Activated naive CD8-positive, alpha-beta T cell treated with anti-CD3 and anti-CD28 coated beads, Interleukin-2, amount 10 ng/mL, durations not matched to agents 7 days and 5 days (primary cell): Measurements from ENCODE around the gene MICALL2. TPM values are rescaled to one million over a fixed set of nuclear protein-coding genes. Genes with fewer than 3 reads are reported as not detected.

Experiments used
- ATAC-seq: fragments of 150-1000 bp; cut with Tn5 transposase; one replicate; pipeline ENCODE4 v1.10.0; 2021; ENCODE audit warnings: low read depth, moderate library complexity
- POLR2A ChIA-PET: fragments of 350-600 bp; sonication (Branson Sonifier 250); formaldehyde crosslinking; loops from one replicate; lab custom pipeline; 2021; ENCODE audit warnings: antibody characterized with exemption; lab: Charles Lee
- DNase-seq: peaks from one replicate; pipeline ENCODE4 v3.0.0; 2021
- H3K27ac Mint-ChIP-seq: one replicate; pipeline ENCODE4 v1.8.0; 2022; ENCODE audit warnings: mild to moderate bottlenecking, mixed read lengths
- H3K27me3 Mint-ChIP-seq: one replicate; pipeline ENCODE4 v1.8.0; 2022; ENCODE audit warnings: mild to moderate bottlenecking, moderate library complexity, mixed read lengths
- H3K36me3 Mint-ChIP-seq: one replicate; pipeline ENCODE4 v1.8.0; 2021; ENCODE audit warnings: mild to moderate bottlenecking, mixed read lengths
- H3K4me1 Mint-ChIP-seq: one replicate; pipeline ENCODE4 v1.8.0; 2021; ENCODE audit warnings: mixed read lengths
- H3K4me3 Mint-ChIP-seq: one replicate; pipeline ENCODE4 v1.8.0; 2022; ENCODE audit warnings: mild to moderate bottlenecking, moderate library complexity, mixed read lengths
- H3K9me3 Mint-ChIP-seq: one replicate; pipeline ENCODE4 v1.8.0; 2021; ENCODE audit warnings: mixed read lengths
- total RNA-seq, 2 experiments: library from RNA; stranded (reverse); gene quantifications; one replicate each; pipeline ENCODE4 v1.2.3, GENCODE V29; 2021

The MICALL2 gene
- total RNA-seq, 2 experiments from 2014 or later: 2.8 to 3.9 TPM

GRCh38 chr7:1385809-1386622 is 73.3 kb downstream of the MICALL2 start:
- H3K4me1 Mint-ChIP-seq: no peaks in the 10 kb centered on the region
- peaks cover 11% of the 10 kb centered on the region for H3K27me3 Mint-ChIP-seq
- no peak overlapping the region for H3K27ac Mint-ChIP-seq
- no peak for ATAC-seq
- no peak overlapping the region for H3K4me3 Mint-ChIP-seq
- H3K36me3 Mint-ChIP-seq: no peaks in the 10 kb centered on the region
- POLR2A ChIA-PET: no interaction called here
- no peak for DNase-seq
- no peaks in the 10 kb centered on the region for H3K9me3 Mint-ChIP-seq

GRCh38 chr7:1385086-1385808 is 74.0 kb downstream of the MICALL2 start:
- no peaks in the 10 kb centered on the region for H3K36me3 Mint-ChIP-seq
- no peaks in the 10 kb centered on the region for H3K9me3 Mint-ChIP-seq
- POLR2A ChIA-PET: no interaction called here
- peaks cover 9% of the 10 kb centered on the region for H3K27me3 Mint-ChIP-seq
- no peaks in the 10 kb centered on the region for H3K4me1 Mint-ChIP-seq
- H3K4me3 Mint-ChIP-seq: no peak overlapping the region
- DNase-seq (no peak), ATAC-seq (no peak)
- no peak overlapping the region for H3K27ac Mint-ChIP-seq

Other genes starting within 250 kb of the MICALL2 start
- gene UNCX, start 226.6 kb downstream of the MICALL2 start, total RNA-seq: not detected
- gene INTS1, start 44.9 kb upstream of the MICALL2 start, total RNA-seq: 100 to 1,000 TPM; 110 to 115 TPM
- gene MAFK, start 71.2 kb upstream of the MICALL2 start, total RNA-seq: 10 to 100 TPM; 33.0 to 34.5 TPM
- not detected for gene TMEM184A, start 96.7 kb upstream of the MICALL2 start, total RNA-seq
- gene PSMG3, start 110.6 kb upstream of the MICALL2 start, total RNA-seq: 10 to 100 TPM; 26.8 to 33.0 TPM
- gene ELFN1, start 210.8 kb upstream of the MICALL2 start, total RNA-seq: not detected